ENCODE measurements around the gene CELF5. TPM values are rescaled to one million over a fixed set of nuclear protein-coding genes. Genes with fewer than 3 reads are reported as not detected.
"Not testable (repeated sequence)": the region's sequence is repeated elsewhere in the genome, so short reads cannot be mapped to it uniquely, and the experiment has no call there.

The CELF5 gene
- total and polyA plus RNA-seq, 2 experiments from 2014 or later, result 1.1 TPM; not detected in 1

GRCh38 chr19:3231288-3231687, 6.8 kb downstream of the CELF5 start:
- H3K9ac ChIP-seq, result no peak overlapping the region
- WGBS, 2 experiments (ENCODE audit: low coverage in 1 of 2, low lambda C conversion rate in 2 of 2, missing lambda C conversion rate in 2 of 2), result 82 to 95% methylated on average over 1 of the region's 1 CpG
- H3K4me2 ChIP-seq (ENCODE audit: unreplicated experiment), result no peak overlapping the region
- no peaks in the 10 kb centered on the region for H3K9me2 ChIP-seq (ENCODE audit: insufficient read depth)
- peaks cover 32% of the 10 kb centered on the region for H3K27me3 ChIP-seq (replicated peaks; ENCODE audit: insufficient read depth)
- H3F3A ChIP-seq (ENCODE audit: insufficient read depth), result no peaks in the 10 kb centered on the region
- no peaks in the 10 kb centered on the region for H3K36me3 ChIP-seq (ENCODE audit: low read depth)
- H3K4me3 ChIP-seq, result no peak overlapping the region
- no peaks in the 10 kb centered on the region for H3K9me3 ChIP-seq (ENCODE audit: low read depth)
- no peak overlapping the region for H3K27ac ChIP-seq
- no peak for TF ChIP-seq EZH2phosphoT487 (IDR thresholded peaks at IDR 0.05; ENCODE audit: insufficient read depth, low read depth)
- TF ChIP-seq EZH2 (IDR thresholded peaks at IDR 0.05; ENCODE audit: insufficient read depth, poor library complexity, severe bottlenecking), result no peak
- H4K20me1 ChIP-seq (ENCODE audit: insufficient read depth), result no peaks in the 10 kb centered on the region
- in situ Hi-C loops (cut with MboI), result no loop called here
- no peak overlapping the region for H2AFZ ChIP-seq
- DNase-seq, result no peak
- no peaks in the 10 kb centered on the region for H3K4me1 ChIP-seq (ENCODE audit: insufficient read depth)
- no peaks in the 10 kb centered on the region for H3K79me2 ChIP-seq (ENCODE audit: insufficient read depth)

GRCh38 chr19:3233116-3233515, 8.7 kb downstream of the CELF5 start:
- Histone ChIP-seq H3K27me3 (replicated peaks; ENCODE audit: insufficient read depth) (peaks cover 20% of the 10 kb centered on the region), H3K4me3 (no peak overlapping the region), H3K27ac (no peak overlapping the region), H3K36me3 (ENCODE audit: low read depth) (no peaks in the 10 kb centered on the region), H2AFZ (no peak overlapping the region), H3K9me3 (ENCODE audit: low read depth) (no peaks in the 10 kb centered on the region), H3K4me1 (ENCODE audit: insufficient read depth) (no peaks in the 10 kb centered on the region), H3F3A (ENCODE audit: insufficient read depth) (no peaks in the 10 kb centered on the region), H3K4me2 (ENCODE audit: unreplicated experiment) (no peak overlapping the region), H3K9ac (no peak overlapping the region), H3K79me2 (ENCODE audit: insufficient read depth) (no peaks in the 10 kb centered on the region), H4K20me1 (ENCODE audit: insufficient read depth) (no peaks in the 10 kb centered on the region), H3K9me2 (ENCODE audit: insufficient read depth) (no peaks in the 10 kb centered on the region)
- TF ChIP-seq EZH2 (IDR thresholded peaks at IDR 0.05; ENCODE audit: insufficient read depth, poor library complexity, severe bottlenecking) (no peak), EZH2phosphoT487 (IDR thresholded peaks at IDR 0.05; ENCODE audit: insufficient read depth, low read depth) (no peak)
- WGBS, 2 experiments (ENCODE audit: low coverage in 1 of 2, low lambda C conversion rate in 2 of 2, missing lambda C conversion rate in 2 of 2), result 38 to 42% methylated on average over 4 of the region's 4 CpGs
- no peak for DNase-seq
- in situ Hi-C loops (cut with MboI), result no loop called here

GRCh38 chr19:3233831-3234230, 9.4 kb downstream of the CELF5 start:
- Histone ChIP-seq H3K9ac (no peak overlapping the region), H3K79me2 (ENCODE audit: insufficient read depth) (no peaks in the 10 kb centered on the region), H3K9me3 (ENCODE audit: low read depth) (no peaks in the 10 kb centered on the region), H2AFZ (no peak overlapping the region), H3F3A (ENCODE audit: insufficient read depth) (no peaks in the 10 kb centered on the region), H3K27me3 (replicated peaks; ENCODE audit: insufficient read depth) (peaks cover 14% of the 10 kb centered on the region), H3K4me1 (ENCODE audit: insufficient read depth) (no peaks in the 10 kb centered on the region), H3K36me3 (ENCODE audit: low read depth) (no peaks in the 10 kb centered on the region), H3K4me3 (no peak overlapping the region), H3K27ac (no peak overlapping the region), H3K4me2 (ENCODE audit: unreplicated experiment) (no peak overlapping the region), H3K9me2 (ENCODE audit: insufficient read depth) (no peaks in the 10 kb centered on the region), H4K20me1 (ENCODE audit: insufficient read depth) (no peaks in the 10 kb centered on the region)
- in situ Hi-C loops (cut with MboI), result no loop called here
- DNase-seq, result no peak
- TF ChIP-seq EZH2 (IDR thresholded peaks at IDR 0.05; ENCODE audit: insufficient read depth, poor library complexity, severe bottlenecking) (no peak), EZH2phosphoT487 (IDR thresholded peaks at IDR 0.05; ENCODE audit: insufficient read depth, low read depth) (no peak)
- WGBS, 2 experiments (ENCODE audit: low coverage in 1 of 2, low lambda C conversion rate in 2 of 2, missing lambda C conversion rate in 2 of 2), result 56 to 57% methylated on average over 4 of the region's 4 CpGs

- 40 to 44% methylated on average over 9 of the region's 9 CpGs for WGBS, 2 experiments (ENCODE audit: low coverage in 1 of 2, low lambda C conversion rate in 2 of 2, missing lambda C conversion rate in 2 of 2)
- in situ Hi-C loops (cut with MboI), result no loop called here
- Histone ChIP-seq H3K79me2 (ENCODE audit: insufficient read depth) (no peaks in the 10 kb centered on the region), H4K20me1 (ENCODE audit: insufficient read depth) (no peaks in the 10 kb centered on the region), H3K4me3 (no peak overlapping the region), H3F3A (ENCODE audit: insufficient read depth) (no peaks in the 10 kb centered on the region), H3K9me3 (ENCODE audit: low read depth) (no peaks in the 10 kb centered on the region), H3K27ac (no peak overlapping the region), H3K9me2 (ENCODE audit: insufficient read depth) (no peaks in the 10 kb centered on the region), H3K4me1 (ENCODE audit: insufficient read depth) (no peaks in the 10 kb centered on the region), H3K36me3 (ENCODE audit: low read depth) (no peaks in the 10 kb centered on the region), H3K9ac (no peak overlapping the region), H2AFZ (no peak overlapping the region), H3K27me3 (replicated peaks; ENCODE audit: insufficient read depth) (peaks cover 6% of the 10 kb centered on the region; the same call in 1 of the 2 replicates), H3K4me2 (ENCODE audit: unreplicated experiment) (no peak overlapping the region)
- no peak for DNase-seq
- TF ChIP-seq EZH2phosphoT487 (IDR thresholded peaks at IDR 0.05; ENCODE audit: insufficient read depth, low read depth), result no peak
- no peak for TF ChIP-seq EZH2 (IDR thresholded peaks at IDR 0.05; ENCODE audit: insufficient read depth, poor library complexity, severe bottlenecking)
Measured at GRCh38 chr19:3234800-3235199, 10.3 kb downstream of the CELF5 start.

GRCh38 chr19:3235604-3236003, 11.1 kb downstream of the CELF5 start:
- H3K9me3 ChIP-seq (ENCODE audit: low read depth); H3K36me3 ChIP-seq (ENCODE audit: low read depth); DNase-seq; H3K4me2 ChIP-seq (ENCODE audit: unreplicated experiment); H3K27ac ChIP-seq; H2AFZ ChIP-seq; H3K27me3 ChIP-seq (replicated peaks; ENCODE audit: insufficient read depth); H3K9me2 ChIP-seq (ENCODE audit: insufficient read depth); H3F3A ChIP-seq (ENCODE audit: insufficient read depth); H3K9ac ChIP-seq; in situ Hi-C loops (cut with MboI); H3K4me1 ChIP-seq (ENCODE audit: insufficient read depth); H3K4me3 ChIP-seq; H4K20me1 ChIP-seq (ENCODE audit: insufficient read depth); H3K79me2 ChIP-seq (ENCODE audit: insufficient read depth): not testable (repeated sequence)
- 61 to 70% methylated on average over 2 of the region's 2 CpGs for WGBS, 2 experiments (ENCODE audit: low coverage in 1 of 2, low lambda C conversion rate in 2 of 2, missing lambda C conversion rate in 2 of 2)

Data from GM23248 (cell line).